Smooth muscle cell (in vitro differentiated cells): ENCODE measurements around the gene AIF1. TPM values are rescaled to one million over a fixed set of nuclear protein-coding genes. Genes with fewer than 3 reads are reported as not detected.

ENCODE experiments used
- DNase-seq: peaks from one replicate; lab custom pipeline; 2025; ENCODE audit not compliant: unreplicated experiment; lab: John Stamatoyannopoulos, UW
- H2AFZ ChIP-seq: fragments of 200-600 bp; sonication (generic); 2 replicates; pipeline ENCODE4 v1.6.0; 2016; ENCODE audit warnings: antibody characterized with exemption, low read depth, mild to moderate bottlenecking
- H3F3A ChIP-seq: fragments of 200-600 bp; sonication (generic); 2 replicates; pipeline ENCODE4 v1.6.0; 2017; ENCODE audit warnings: antibody characterized with exemption, low read depth
- H3K27ac ChIP-seq: fragments of 200-600 bp; sonication (generic); 2 replicates; pipeline ENCODE4 v1.5.1; 2016; ENCODE audit warnings: low read depth, mild to moderate bottlenecking
- H3K27me3 ChIP-seq: fragments of 200-600 bp; sonication (generic); 2 replicates; pipeline ENCODE4 v1.6.1; 2016; ENCODE audit warnings: low read depth, mild to moderate bottlenecking
- H3K36me3 ChIP-seq: fragments of 200-600 bp; sonication (generic); 2 replicates; pipeline ENCODE4 v1.5.1; 2016; ENCODE audit warnings: low read depth
- H3K4me1 ChIP-seq: fragments of 200-600 bp; sonication (generic); 2 replicates; pipeline ENCODE4 v1.5.1; 2016; ENCODE audit warnings: low read depth
- H3K4me2 ChIP-seq: fragments of 200-600 bp; sonication (generic); 2 replicates; pipeline ENCODE4 v1.6.0; 2016; ENCODE audit warnings: mild to moderate bottlenecking
- H3K4me3 ChIP-seq: fragments of 200-600 bp; sonication (generic); 2 replicates; pipeline ENCODE4 v1.5.1; 2016; ENCODE audit warnings: mild to moderate bottlenecking
- H3K79me2 ChIP-seq: fragments of 200-600 bp; sonication (generic); 2 replicates; pipeline ENCODE4 v1.6.0; 2016; ENCODE audit warnings: low read depth, mild to moderate bottlenecking
- H3K9ac ChIP-seq: fragments of 200-600 bp; sonication (generic); 2 replicates; pipeline ENCODE4 v1.6.0; 2016; ENCODE audit warnings: low read depth
- H3K9me3 ChIP-seq: fragments of 200-600 bp; sonication (generic); replicated peaks from 2 replicates; pipeline ENCODE4 v1.5.1; 2016; ENCODE audit warnings: low read depth
- H4K20me1 ChIP-seq: fragments of 200-600 bp; sonication (generic); 2 replicates; pipeline ENCODE4 v1.6.0; 2016; ENCODE audit warnings: low read depth
- WGBS: methylation state at CpG from one replicate; pipeline ENCODE4 v1.1.7; 2016; ENCODE audit warnings: low lambda C conversion rate; 5-methylcytosine and 5-hydroxymethylcytosine counted together
- polyA plus RNA-seq: library from polyadenylated mRNA; unstranded; fragments of >200 nt; fragmentation: Nextera tagmentation; extraction: Ambion mirVana; gene quantifications from 2 replicates; pipeline ENCODE4 v1.2.1, GENCODE V29; 2016
- total RNA-seq: library from RNA; depleted of rRNA; stranded (reverse); fragments of >200 nt; gene quantifications from 2 replicates; pipeline ENCODE4 v1.2.3, GENCODE V29; 2014
- TF ChIP-seq, protein P1 (sequence below): fragments of 200-600 bp; sonication (generic); IDR thresholded peaks from 2 replicates; pipeline ENCODE4 v1.5.1; 2017; ENCODE audit warnings: borderline replicate concordance, mild to moderate bottlenecking, antibody characterized with exemption; ENCODE audit not compliant: insufficient read depth, poor library complexity, severe bottlenecking

The AIF1 gene
- total and polyA plus RNA-seq, 2 experiments from 2014 or later: not detected

DNA sequence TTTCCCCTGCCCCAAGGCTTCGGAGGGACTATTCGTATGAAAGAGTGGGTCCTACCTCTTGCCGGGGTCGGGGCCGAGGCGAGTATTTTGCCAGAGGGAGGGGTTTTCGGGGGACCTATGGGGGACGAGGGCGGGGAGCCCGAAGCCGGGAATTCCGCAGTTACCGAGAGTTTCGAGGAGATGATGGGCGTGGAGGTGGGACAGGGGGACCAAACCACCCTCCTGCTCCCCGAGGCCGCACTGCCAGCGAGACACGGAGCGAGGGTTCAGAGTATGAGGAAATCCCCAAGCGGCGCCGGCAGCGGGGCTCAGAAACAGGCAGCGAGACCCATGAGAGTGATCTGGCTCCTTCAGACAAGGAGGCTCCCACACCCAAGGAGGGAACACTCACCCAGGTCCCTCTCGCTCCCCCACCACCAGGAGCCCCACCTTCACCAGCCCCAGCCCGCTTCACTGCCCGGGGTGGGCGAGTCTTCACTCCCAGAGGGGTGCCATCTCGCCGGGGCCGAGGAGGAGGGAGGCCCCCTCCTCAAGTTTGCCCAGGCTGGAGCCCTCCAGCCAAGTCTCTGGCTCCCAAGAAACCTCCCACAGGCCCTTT lies 16.7 kb downstream of the AIF1 start:
- no peak overlapping the region for H2AFZ ChIP-seq
- WGBS: 96% methylated on average over 31 of the region's 32 CpGs
- H3K27me3 ChIP-seq: no peaks in the 10 kb centered on the region
- H3K79me2 ChIP-seq: peaks cover 20% of the 10 kb centered on the region
- no peak overlapping the region for H3K4me3 ChIP-seq
- H3K27ac ChIP-seq: no peak overlapping the region
- H3F3A ChIP-seq: peaks cover 66% of the 10 kb centered on the region
- no peak overlapping the region for H3K9ac ChIP-seq
- H4K20me1 ChIP-seq: peaks cover 72% of the 10 kb centered on the region
- no peaks in the 10 kb centered on the region for H3K4me1 ChIP-seq
- no peak overlapping the region for H3K4me2 ChIP-seq
- TF ChIP-seq, protein P1, sequence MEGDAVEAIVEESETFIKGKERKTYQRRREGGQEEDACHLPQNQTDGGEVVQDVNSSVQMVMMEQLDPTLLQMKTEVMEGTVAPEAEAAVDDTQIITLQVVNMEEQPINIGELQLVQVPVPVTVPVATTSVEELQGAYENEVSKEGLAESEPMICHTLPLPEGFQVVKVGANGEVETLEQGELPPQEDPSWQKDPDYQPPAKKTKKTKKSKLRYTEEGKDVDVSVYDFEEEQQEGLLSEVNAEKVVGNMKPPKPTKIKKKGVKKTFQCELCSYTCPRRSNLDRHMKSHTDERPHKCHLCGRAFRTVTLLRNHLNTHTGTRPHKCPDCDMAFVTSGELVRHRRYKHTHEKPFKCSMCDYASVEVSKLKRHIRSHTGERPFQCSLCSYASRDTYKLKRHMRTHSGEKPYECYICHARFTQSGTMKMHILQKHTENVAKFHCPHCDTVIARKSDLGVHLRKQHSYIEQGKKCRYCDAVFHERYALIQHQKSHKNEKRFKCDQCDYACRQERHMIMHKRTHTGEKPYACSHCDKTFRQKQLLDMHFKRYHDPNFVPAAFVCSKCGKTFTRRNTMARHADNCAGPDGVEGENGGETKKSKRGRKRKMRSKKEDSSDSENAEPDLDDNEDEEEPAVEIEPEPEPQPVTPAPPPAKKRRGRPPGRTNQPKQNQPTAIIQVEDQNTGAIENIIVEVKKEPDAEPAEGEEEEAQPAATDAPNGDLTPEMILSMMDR: no peak
- H3K9me3 ChIP-seq: no peaks in the 10 kb centered on the region
- peaks cover 34% of the 10 kb centered on the region for H3K36me3 ChIP-seq
- DNase-seq: no peak

DNA sequence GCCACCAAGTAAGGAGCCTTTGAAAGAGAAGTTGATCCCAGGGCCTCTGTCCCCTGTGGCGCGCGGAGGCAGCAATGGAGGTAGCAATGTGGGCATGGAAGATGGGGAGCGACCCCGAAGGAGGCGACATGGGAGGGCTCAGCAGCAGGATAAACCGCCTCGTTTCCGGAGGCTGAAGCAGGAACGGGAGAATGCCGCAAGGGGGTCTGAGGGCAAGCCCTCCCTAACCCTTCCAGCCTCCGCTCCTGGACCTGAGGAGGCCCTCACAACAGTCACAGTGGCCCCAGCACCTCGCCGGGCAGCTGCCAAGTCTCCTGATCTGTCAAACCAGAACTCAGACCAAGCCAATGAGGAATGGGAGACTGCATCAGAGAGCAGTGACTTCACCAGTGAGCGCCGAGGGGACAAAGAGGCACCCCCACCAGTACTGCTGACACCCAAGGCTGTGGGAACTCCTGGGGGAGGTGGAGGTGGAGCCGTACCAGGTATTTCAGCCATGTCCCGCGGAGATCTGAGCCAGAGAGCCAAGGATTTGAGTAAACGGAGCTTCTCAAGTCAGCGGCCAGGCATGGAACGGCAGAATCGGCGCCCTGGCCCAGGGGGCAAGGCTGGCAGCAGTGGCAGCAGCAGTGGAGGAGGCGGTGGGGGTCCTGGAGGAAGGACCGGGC lies 17.4 kb downstream of the AIF1 start:
- 95% methylated on average over 26 of the region's 26 CpGs for WGBS
- DNase-seq: no peak
- TF ChIP-seq, protein P1: no peak
- Histone ChIP-seq H3K9ac (no peak overlapping the region), H2AFZ (no peak overlapping the region), H3K27me3 (no peaks in the 10 kb centered on the region), H4K20me1 (peaks cover 66% of the 10 kb centered on the region), H3F3A (peaks cover 67% of the 10 kb centered on the region), H3K4me2 (no peak overlapping the region), H3K79me2 (peaks cover 17% of the 10 kb centered on the region), H3K36me3 (peaks cover 34% of the 10 kb centered on the region), H3K9me3 (no peaks in the 10 kb centered on the region), H3K4me3 (no peak overlapping the region), H3K27ac (no peak overlapping the region), H3K4me1 (no peaks in the 10 kb centered on the region)

DNA sequence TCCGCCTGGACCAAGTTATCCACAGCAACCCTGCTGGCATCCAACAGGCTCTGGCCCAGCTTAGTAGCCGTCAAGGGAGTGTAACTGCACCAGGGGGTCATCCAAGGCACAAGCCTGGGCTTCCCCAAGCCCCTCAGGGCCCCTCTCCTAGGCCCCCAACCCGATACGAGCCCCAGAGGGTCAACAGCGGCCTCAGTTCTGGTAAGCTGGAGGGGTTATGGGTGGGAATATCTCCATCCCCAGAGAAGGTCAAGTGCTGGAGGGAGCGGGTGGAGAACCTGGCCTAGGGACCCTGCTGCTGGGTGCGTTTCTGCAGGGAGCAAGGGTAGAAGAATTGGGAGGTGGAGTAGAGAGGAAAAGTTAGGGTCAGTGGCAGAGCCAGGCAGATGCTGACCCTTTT lies 18.4 kb downstream of the AIF1 start:
- Histone ChIP-seq H3K27me3 (no peaks in the 10 kb centered on the region), H3K9ac (no peak overlapping the region), H3K79me2 (peaks cover 8% of the 10 kb centered on the region), H2AFZ (no peak overlapping the region), H3K36me3 (peaks cover 25% of the 10 kb centered on the region), H3K4me2 (no peak overlapping the region), H3K27ac (peak overlapping the region; percentile 42), H3K4me3 (no peak overlapping the region), H3F3A (peaks cover 72% of the 10 kb centered on the region), H3K9me3 (no peaks in the 10 kb centered on the region), H3K4me1 (no peaks in the 10 kb centered on the region), H4K20me1 (peaks cover 56% of the 10 kb centered on the region)
- TF ChIP-seq, protein P1: no peak
- 96% methylated on average over 7 of the region's 7 CpGs for WGBS
- no peak for DNase-seq
